ENCODE data around the gene INSM1. TPM values are rescaled to one million over a fixed set of nuclear protein-coding genes. Genes with fewer than 3 reads are reported as not detected.

Gene INSM1
- total RNA-seq, 1 donor from 2014 or later, result not detected

DNA sequence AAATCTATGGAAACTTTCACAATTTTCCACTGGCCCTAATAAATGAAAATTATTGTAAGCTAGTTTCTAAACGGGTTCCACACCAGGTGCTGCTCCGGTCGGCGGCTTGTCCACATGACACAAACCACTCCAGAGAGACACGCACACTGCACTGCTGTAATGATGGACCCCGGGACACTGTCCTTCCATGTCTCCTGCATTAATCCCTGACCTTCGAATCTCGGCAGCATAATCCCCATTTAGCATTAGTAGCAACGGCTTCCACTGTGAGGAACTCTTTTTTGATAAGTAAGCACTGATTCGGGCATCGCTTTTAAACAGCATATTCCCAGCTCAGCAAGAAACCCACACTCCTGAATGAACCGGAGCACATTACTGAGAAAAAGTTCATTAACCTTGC lies 43.5 kb downstream of the INSM1 start:
- intact Hi-C loops (cut with DNase I), result loop anchor here (1.0 kb wide), 1 partner anchor 327 kb away; no protein-coding TSS in a partner anchor
- ATAC-seq, result no peak
- DNase-seq (ENCODE audit: missing footprints), result no peak

DNA sequence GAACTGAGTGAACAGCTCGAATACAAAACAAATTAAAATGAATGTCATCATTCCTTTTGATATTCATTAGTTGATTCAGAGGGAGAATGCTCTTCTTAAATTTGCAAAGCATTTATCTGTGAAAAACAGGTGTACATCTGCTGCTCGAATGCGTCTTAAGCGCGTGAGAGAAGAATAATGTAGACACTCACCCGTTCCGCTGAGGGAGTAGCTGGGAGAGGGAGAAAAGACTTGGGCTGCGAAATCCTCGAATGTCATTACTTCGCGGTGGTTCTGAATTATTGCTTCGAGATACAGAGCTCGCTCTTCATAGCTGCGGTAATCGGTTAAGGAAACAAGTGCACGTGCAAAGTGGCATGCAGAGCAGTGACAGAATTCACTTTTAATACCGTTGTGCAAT lies 43.9 kb downstream of the INSM1 start:
- ATAC-seq (no peak), DNase-seq (ENCODE audit: missing footprints) (no peak)
- intact Hi-C loops (cut with DNase I), result loop anchor here (1.0 kb wide), 1 partner anchor 328 kb away; no protein-coding TSS in a partner anchor

DNA sequence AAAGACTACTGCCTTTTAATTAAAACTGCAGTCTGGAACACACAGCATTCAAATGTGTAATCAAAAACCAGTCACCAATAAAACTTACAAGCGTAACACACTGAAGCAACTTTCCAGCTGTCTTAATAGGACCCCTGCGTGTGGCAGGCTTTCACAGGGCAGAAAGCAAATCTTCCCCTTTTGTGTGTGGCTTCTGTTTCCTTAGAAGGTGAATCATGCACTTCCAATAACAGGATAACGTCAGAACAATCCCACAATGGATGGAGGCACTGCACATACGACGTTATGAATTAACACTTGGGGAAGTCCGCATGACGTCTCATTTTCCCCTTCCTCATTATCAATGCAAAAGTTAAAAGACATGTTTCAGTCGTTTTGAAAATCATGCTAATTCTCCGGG lies 44.8 kb downstream of the INSM1 start:
- no peak for DNase-seq (ENCODE audit: missing footprints)
- intact Hi-C loops (cut with DNase I), result no loop called here
- ATAC-seq, result no peak

DNA sequence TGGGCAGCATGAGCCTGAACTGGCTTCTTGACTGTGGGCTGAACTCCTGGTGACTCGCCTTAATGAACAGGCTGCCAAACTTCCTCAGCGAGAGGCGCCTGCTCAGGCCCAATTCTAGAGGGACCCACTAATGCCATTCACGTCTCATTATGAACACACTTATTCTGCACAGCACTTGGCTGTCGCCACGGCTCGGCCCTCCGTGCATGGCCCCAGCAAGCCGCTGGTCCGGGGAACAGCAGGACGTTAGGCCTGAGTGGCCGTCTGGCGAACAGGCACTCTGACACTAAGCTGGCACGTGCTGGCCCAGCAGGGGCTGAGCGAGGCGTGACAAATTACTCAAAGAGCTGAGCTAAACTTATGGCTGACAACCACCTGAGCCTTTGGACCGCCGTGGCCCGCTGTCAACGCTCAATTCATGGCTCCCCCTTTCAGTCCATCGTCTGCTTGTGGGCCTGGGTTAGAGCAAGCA lies 45.9 kb downstream of the INSM1 start:
- no peak for ATAC-seq
- intact Hi-C loops (cut with DNase I), result no loop called here
- no peak for DNase-seq (ENCODE audit: missing footprints)

DNA sequence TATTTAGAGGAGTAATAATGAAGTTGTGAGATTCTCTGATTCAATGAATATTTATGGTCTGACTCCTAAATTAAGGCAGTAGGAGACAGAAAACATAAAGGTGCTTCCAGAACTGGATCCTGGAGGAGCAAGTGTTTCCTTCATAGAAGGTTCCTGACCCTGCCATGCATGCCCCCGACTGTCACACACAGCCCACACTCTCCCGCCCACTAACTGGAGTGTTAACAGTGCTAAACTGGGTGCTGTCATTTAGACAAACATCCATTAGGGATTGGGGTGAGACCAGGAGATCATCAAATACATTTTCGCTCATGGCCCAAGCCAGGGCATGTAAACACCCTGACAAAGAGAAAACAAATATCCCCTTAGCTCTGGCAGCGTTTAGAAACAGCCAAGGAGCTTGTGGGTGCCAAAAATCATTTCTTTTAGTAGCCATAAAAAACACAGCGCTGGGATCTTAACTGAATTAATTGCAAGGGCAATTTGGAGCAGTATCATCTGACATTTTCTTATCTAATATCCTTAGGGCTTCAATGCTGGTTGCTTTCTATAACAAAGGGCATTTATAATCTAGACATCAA lies 46.8 kb downstream of the INSM1 start:
- intact Hi-C loops (cut with DNase I), result no loop called here
- ATAC-seq, result no peak
- DNase-seq (ENCODE audit: missing footprints), result no peak

DNA sequence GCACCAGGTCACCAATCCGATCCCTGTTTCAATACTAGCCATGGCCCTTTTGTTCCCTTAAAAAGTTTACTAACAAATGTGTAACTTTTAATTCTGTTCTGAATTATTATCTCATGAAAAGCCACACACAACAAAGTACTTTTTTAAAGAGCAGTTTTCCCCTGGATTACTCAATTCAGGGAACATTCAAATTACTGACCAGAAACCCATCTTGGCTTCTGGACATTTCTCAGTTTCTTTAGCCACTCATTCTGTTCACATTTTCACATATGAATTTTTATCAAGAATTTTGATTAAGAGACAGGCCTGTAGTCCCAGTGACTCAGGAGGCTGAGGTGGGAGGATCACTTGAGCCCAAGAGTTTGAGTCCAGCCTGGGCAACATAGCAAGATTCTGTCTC lies 47.4 kb downstream of the INSM1 start:
- DNase-seq (ENCODE audit: missing footprints) (no peak), ATAC-seq (no peak)
- intact Hi-C loops (cut with DNase I), result no loop called here

DNA sequence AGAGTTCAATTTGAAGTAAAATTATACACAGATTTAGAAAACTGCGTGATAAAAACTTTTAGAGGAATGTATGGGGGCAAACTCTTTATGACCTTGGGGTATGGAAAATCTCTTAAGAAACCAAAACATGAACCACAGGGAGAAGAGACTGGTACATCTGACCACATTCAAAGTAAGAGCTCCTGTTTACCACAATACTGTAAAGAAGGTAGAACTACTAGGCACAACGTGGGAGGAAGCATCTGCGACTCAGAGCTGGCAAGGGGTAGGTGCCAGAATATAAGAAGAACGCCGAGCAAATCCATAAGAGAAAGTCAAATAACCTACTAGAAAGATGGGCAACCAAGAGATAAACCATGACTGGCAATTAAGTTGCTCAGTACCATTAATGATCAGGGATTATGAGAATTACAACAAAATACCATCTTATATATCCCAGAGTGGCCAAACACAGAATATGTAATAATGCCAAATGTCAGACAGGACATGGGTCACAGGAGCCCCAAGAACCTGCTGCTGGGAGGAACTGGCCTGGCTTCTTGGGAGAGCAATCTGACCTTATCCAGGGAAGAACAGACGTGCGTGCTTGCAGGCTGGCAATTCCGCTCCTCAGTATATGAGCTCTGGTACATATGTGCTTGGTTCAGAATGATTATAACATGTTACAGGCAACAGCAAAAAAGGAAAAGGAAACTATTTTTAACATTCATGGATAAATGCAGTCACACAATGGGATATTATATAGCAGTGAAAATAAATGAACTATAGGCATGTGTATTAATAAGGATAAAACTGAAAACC lies 50.2 kb downstream of the INSM1 start:
- ATAC-seq, result no peak
- no peak for DNase-seq (ENCODE audit: missing footprints)
- intact Hi-C loops (cut with DNase I), result no loop called here
